NCI-H2196 (cell line): ENCODE measurements around the gene STH.
"Not testable (repeated sequence)": the region's sequence is repeated elsewhere in the genome, so short reads cannot be mapped to it uniquely, and the experiment has no call there.

Source experiments
- DNase-seq: peaks from one replicate; lab custom pipeline; 2025; ENCODE audit not compliant: unreplicated experiment; lab: John Stamatoyannopoulos, UW

Gene STH

DNA sequence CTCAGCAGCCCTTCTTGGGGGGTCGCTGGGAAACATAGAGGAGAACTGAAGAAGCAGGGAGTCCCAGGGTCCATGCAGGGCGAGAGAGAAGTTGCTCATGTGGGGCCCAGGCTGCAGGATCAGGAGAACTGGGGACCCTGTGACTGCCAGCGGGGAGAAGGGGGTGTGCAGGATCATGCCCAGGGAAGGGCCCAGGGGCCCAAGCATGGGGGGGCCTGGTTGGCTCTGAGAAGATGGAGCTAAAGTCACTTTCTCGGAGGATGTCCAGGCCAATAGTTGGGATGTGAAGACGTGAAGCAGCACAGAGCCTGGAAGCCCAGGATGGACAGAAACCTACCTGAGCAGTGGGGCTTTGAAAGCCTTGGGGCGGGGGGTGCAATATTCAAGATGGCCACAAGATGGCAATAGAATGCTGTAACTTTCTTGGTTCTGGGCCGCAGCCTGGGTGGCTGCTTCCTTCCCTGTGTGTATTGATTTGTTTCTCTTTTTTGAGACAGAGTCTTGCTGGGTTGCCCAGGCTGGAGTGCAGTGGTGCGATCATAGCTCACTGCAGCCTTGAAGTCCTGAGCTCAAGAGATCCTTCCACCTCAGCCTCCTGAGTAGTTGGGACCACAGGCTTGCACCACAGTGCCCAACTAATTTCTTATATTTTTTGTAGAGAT is 3.4 kb downstream of the STH start:
- DNase-seq = peak; percentile 67

DNA sequence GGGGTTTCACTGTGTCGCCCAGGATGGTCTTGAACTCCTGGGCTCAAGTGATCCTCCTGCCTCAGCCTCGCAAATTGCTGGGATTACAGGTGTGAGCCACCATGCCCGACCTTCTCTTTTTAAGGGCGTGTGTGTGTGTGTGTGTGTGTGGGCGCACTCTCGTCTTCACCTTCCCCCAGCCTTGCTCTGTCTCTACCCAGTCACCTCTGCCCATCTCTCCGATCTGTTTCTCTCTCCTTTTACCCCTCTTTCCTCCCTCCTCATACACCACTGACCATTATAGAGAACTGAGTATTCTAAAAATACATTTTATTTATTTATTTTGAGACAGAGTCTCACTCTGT is 3.9 kb downstream of the STH start:
- no peak for DNase-seq

DNA sequence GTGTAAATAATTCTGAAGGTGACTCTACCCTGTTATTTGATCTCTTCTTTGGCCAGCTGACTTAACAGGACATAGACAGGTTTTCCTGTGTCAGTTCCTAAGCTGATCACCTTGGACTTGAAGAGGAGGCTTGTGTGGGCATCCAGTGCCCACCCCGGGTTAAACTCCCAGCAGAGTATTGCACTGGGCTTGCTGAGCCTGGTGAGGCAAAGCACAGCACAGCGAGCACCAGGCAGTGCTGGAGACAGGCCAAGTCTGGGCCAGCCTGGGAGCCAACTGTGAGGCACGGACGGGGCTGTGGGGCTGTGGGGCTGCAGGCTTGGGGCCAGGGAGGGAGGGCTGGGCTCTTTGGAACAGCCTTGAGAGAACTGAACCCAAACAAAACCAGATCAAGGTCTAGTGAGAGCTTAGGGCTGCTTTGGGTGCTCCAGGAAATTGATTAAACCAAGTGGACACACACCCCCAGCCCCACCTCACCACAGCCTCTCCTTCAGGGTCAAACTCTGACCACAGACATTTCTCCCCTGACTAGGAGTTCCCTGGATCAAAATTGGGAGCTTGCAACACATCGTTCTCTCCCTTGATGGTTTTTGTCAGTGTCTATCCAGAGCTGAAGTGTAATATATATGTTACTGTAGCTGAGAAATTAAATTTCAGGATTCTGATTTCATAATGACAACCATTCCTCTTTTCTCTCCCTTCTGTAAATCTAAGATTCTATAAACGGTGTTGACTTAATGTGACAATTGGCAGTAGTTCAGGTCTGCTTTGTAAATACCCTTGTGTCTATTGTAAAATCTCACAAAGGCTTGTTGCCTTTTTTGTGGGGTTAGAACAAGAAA is 5.1 kb downstream of the STH start:
- peak; percentile 69 for DNase-seq

DNA sequence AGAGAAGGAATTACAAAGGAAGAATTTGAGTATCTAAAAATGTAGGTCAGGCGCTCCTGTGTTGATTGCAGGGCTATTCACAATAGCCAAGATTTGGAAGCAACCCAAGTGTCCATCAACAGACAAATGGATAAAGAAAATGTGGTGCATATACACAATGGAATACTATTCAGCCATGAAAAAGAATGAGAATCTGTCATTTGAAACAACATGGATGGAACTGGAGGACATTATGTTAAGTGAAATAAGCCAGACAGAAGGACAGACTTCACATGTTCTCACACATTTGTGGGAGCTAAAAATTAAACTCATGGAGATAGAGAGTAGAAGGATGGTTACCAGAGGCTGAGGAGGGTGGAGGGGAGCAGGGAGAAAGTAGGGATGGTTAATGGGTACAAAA is 7.0 kb downstream of the STH start:
- DNase-seq = not testable (repeated sequence)

DNA sequence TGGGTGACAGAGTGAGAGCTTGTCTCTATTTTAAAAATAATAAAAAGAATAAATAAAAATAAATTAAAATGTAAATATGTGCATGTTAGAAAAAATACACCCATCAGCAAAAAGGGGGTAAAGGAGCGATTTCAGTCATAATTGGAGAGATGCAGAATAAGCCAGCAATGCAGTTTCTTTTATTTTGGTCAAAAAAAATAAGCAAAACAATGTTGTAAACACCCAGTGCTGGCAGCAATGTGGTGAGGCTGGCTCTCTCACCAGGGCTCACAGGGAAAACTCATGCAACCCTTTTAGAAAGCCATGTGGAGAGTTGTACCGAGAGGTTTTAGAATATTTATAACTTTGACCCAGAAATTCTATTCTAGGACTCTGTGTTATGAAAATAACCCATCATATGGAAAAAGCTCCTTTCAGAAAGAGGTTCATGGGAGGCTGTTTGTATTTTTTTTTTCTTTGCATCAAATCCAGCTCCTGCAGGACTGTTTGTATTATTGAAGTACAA is 8.5 kb downstream of the STH start:
- no peak for DNase-seq

DNA sequence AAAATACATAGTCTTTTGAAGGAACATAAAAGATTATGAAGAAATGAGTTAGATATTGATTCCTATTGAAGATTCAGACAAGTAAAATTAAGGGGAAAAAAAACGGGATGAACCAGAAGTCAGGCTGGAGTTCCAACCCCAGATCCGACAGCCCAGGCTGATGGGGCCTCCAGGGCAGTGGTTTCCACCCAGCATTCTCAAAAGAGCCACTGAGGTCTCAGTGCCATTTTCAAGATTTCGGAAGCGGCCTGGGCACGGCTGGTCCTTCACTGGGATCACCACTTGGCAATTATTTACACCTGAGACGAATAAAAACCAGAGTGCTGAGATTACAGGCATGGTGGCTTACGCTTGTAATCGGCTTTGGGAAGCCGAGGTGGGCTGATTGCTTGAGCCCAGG is 9.5 kb downstream of the STH start:
- DNase-seq = no peak

DNA sequence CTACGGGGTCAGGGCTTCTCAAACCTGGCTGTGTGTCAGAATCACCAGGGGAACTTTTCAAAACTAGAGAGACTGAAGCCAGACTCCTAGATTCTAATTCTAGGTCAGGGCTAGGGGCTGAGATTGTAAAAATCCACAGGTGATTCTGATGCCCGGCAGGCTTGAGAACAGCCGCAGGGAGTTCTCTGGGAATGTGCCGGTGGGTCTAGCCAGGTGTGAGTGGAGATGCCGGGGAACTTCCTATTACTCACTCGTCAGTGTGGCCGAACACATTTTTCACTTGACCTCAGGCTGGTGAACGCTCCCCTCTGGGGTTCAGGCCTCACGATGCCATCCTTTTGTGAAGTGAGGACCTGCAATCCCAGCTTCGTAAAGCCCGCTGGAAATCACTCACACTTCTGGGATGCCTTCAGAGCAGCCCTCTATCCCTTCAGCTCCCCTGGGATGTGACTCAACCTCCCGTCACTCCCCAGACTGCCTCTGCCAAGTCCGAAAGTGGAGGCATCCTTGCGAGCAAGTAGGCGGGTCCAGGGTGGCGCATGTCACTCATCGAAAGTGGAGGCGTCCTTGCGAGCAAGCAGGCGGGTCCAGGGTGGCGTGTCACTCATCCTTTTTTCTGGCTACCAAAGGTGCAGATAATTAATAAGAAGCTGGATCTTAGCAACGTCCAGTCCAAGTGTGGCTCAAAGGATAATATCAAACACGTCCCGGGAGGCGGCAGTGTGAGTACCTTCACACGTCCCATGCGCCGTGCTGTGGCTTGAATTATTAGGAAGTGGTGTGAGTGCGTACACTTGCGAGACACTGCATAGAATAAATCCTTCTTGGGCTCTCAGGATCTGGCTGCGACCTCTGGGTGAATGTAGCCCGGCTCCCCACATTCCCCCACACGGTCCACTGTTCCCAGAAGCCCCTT is 10.9 kb downstream of the STH start:
- DNase-seq = no peak

DNA sequence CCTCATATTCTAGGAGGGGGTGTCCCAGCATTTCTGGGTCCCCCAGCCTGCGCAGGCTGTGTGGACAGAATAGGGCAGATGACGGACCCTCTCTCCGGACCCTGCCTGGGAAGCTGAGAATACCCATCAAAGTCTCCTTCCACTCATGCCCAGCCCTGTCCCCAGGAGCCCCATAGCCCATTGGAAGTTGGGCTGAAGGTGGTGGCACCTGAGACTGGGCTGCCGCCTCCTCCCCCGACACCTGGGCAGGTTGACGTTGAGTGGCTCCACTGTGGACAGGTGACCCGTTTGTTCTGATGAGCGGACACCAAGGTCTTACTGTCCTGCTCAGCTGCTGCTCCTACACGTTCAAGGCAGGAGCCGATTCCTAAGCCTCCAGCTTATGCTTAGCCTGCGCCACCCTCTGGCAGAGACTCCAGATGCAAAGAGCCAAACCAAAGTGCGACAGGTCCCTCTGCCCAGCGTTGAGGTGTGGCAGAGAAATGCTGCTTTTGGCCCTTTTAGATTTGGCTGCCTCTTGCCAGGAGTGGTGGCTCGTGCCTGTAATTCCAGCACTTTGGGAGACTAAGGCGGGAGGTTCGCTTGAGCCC is 11.6 kb downstream of the STH start:
- DNase-seq = no peak

DNA sequence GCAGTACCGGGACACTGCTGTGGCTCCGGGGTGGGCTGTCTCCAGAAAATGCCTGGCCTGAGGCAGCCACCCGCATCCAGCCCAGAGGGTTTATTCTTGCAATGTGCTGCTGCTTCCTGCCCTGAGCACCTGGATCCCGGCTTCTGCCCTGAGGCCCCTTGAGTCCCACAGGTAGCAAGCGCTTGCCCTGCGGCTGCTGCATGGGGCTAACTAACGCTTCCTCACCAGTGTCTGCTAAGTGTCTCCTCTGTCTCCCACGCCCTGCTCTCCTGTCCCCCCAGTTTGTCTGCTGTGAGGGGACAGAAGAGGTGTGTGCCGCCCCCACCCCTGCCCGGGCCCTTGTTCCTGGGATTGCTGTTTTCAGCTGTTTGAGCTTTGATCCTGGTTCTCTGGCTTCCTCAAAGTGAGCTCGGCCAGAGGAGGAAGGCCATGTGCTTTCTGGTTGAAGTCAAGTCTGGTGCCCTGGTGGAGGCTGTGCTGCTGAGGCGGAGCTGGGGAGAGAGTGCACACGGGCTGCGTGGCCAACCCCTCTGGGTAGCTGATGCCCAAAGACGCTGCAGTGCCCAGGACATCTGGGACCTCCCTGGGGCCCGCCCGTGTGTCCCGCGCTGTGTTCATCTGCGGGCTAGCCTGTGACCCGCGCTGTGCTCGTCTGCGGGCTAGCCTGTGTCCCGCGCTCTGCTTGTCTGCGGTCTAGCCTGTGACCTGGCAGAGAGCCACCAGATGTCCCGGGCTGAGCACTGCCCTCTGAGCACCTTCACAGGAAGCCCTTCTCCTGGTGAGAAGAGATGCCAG is 12.9 kb downstream of the STH start:
- DNase-seq = no peak

DNA sequence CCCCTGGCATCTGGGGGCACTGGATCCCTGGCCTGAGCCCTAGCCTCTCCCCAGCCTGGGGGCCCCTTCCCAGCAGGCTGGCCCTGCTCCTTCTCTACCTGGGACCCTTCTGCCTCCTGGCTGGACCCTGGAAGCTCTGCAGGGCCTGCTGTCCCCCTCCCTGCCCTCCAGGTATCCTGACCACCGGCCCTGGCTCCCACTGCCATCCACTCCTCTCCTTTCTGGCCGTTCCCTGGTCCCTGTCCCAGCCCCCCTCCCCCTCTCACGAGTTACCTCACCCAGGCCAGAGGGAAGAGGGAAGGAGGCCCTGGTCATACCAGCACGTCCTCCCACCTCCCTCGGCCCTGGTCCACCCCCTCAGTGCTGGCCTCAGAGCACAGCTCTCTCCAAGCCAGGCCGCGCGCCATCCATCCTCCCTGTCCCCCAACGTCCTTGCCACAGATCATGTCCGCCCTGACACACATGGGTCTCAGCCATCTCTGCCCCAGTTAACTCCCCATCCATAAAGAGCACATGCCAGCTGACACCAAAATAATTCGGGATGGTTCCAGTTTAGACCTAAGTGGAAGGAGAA is 13.5 kb downstream of the STH start:
- no peak for DNase-seq

DNA sequence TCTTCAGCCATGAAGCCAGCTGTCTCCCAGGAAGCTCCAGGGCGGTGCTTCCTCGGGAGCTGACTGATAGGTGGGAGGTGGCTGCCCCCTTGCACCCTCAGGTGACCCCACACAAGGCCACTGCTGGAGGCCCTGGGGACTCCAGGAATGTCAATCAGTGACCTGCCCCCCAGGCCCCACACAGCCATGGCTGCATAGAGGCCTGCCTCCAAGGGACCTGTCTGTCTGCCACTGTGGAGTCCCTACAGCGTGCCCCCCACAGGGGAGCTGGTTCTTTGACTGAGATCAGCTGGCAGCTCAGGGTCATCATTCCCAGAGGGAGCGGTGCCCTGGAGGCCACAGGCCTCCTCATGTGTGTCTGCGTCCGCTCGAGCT is 14.1 kb downstream of the STH start:
- no peak for DNase-seq

DNA sequence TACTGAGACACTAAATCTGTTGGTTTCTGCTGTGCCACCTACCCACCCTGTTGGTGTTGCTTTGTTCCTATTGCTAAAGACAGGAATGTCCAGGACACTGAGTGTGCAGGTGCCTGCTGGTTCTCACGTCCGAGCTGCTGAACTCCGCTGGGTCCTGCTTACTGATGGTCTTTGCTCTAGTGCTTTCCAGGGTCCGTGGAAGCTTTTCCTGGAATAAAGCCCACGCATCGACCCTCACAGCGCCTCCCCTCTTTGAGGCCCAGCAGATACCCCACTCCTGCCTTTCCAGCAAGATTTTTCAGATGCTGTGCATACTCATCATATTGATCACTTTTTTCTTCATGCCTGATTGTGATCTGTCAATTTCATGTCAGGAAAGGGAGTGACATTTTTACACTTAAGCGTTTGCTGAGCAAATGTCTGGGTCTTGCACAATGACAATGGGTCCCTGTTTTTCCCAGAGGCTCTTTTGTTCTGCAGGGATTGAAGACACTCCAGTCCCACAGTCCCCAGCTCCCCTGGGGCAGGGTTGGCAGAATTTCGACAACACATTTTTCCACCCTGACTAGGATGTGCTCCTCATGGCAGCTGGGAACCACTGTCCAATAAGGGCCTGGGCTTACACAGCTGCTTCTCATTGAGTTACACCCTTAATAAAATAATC is 14.6 kb downstream of the STH start:
- DNase-seq = no peak

DNA sequence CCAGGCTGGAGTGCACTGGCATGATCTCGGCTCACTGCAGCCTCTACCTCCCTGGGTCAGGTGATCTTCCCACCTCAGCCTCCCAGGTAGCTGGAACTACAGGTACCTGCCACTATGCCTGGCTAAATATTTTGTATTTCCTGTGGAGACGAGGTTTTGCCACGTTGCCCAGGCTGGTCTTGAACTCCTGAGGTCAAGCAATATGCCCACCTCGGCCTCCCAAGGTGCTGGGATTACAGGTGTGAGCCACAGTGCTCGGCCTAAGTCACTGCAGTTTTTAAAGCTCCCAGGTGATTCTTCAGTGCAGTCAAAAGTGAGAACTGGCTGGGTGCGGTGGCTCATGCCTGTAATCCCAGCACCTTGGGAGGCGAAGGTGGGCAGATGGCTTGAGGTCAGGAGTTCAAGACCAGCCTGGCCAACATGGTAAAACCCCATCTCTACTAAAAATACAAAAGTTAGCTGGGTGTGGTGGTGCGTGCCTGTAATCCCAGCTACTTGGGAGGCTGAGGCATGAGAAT is 20.4 kb downstream of the STH start:
- not testable (repeated sequence) for DNase-seq

DNA sequence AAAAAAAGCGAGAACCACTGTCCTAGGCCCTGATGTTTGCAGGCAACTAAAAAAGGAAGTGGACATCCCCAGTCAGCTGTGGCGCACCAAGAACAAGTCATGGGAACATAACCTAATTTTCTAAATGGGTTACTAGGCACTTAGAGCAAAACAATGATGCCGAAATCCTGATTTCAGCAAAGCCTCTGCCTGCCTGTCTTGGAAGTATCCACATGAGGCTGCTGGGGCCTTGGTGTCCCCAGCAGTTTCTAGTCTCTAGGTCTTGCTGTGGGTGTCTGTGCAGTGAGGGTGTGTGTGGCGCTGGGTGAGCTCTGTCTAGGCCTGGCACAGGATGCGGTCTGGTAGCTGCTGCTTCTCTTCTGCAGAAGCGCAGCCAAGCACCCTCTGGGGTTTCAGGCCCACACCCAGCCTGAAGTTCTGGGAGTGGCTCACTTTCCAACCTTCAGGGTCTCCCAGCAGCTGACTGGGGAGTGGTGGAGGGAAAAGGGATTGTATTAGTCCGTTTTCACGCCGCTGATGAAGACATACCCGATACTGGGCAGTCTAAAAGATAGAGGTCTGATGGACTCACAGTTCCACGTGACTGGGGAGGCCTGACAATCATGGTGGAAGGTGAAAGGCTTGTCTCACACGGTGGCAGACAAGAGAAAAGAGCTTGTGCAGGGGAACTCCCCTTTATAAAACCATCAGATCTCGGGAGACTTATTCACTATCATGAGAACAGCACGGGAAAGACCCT is 21.1 kb downstream of the STH start:
- DNase-seq = no peak

DNA sequence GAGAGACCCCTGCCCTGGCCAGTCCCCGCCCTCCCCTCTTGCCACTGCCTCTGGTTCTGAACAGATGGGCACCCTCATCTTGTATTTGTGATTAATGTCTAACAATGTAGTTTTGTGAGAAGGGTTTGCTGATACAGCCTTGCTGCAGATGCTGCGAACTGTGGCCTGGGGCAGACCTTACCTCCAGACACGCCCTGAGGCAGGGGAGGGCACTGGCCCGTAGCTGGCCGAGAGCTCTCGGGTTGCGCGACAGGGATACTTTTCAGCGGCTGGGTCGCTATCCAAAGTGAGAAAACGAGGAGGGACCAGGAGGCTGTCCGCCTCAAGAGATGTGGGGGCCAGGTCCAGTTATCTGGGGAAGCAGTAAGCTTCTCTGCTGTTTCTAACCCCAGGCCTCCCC is 21.9 kb downstream of the STH start:
- DNase-seq = no peak

DNA sequence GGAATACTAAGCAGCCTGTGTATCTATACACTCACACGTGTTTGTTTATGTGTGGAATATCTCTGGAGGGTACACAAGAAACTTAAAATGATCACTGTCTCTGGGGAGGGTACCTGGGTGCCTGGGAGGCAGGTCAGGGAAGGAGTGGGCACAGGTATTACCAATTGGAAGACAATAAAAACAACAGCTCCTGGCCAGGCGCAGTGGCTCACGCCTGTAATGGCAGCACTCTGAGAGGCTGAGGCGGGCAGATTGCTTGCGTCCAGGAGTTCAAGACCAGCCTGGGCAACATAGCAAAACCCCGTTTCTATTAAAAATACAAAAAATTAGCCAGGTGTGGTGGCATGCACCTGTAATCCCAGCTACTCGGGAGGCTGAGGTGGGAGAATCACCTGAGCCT is 24.3 kb downstream of the STH start:
- DNase-seq = not testable (repeated sequence)

DNA sequence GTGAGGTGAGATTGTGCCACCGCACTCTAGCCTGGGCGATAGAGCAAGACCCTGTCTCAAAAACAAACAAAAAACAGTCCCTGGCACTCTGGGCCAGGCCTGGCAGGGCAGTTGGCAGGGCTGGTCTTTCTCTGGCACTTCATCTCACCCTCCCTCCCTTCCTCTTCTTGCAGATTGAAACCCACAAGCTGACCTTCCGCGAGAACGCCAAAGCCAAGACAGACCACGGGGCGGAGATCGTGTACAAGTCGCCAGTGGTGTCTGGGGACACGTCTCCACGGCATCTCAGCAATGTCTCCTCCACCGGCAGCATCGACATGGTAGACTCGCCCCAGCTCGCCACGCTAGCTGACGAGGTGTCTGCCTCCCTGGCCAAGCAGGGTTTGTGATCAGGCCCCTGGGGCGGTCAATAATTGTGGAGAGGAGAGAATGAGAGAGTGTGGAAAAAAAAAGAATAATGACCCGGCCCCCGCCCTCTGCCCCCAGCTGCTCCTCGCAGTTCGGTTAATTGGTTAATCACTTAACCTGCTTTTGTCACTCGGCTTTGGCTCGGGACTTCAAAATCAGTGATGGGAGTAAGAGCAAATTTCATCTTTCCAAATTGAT is 24.8 kb downstream of the STH start:
- DNase-seq = no peak

DNA sequence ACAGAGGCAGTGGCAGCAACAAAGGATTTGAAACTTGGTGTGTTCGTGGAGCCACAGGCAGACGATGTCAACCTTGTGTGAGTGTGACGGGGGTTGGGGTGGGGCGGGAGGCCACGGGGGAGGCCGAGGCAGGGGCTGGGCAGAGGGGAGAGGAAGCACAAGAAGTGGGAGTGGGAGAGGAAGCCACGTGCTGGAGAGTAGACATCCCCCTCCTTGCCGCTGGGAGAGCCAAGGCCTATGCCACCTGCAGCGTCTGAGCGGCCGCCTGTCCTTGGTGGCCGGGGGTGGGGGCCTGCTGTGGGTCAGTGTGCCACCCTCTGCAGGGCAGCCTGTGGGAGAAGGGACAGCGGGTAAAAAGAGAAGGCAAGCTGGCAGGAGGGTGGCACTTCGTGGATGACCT is 25.5 kb downstream of the STH start:
- no peak for DNase-seq
